Psoas muscle (tissue), 8 donors: ENCODE data around the gene UQCR10. TPM values are rescaled to one million over a fixed set of nuclear protein-coding genes. Genes with fewer than 3 reads are reported as not detected.

Experiments
- ATAC-seq, 4 donors: fragments of 200-7000 bp; cut with Tn5 transposase; one replicate each; pipeline ENCODE4 v1.9.1; 2020; ENCODE audit warnings: moderate library complexity in 3 of 4, mild to moderate bottlenecking in 2 of 4
- DNase-seq, 2 donors: peaks; one replicate each; pipeline ENCODE4 v3.0.0-alpha.2; 2020
- H3K27ac ChIP-seq: fragments of 200-600 bp; one replicate; pipeline ENCODE4 v1.8.0; 2022
- H3K27me3 ChIP-seq, 3 donors: fragments of 200-600 bp in 1 of 3; one replicate each; pipeline versions ENCODE4 v1.6.1 to v1.8.0; 2013 to 2022; ENCODE audit warnings: low read length in 2 of 3, mild to moderate bottlenecking in 2 of 3, moderate library complexity in 1 of 3; ENCODE audit not compliant: insufficient read depth in 3 of 3
- H3K36me3 ChIP-seq, 2 donors: fragments of 200-600 bp in 1 of 2; one replicate each; pipeline versions ENCODE4 v1.6.1 to v1.8.0; 2013 to 2022; ENCODE audit warnings: low read depth in 1 of 2, mild to moderate bottlenecking in 1 of 2, moderate library complexity in 1 of 2; ENCODE audit not compliant: insufficient read depth in 1 of 2
- H3K4me1 ChIP-seq: fragments of 200-600 bp; one replicate; pipeline ENCODE4 v1.8.0; 2022
- H3K4me3 ChIP-seq: fragments of 200-600 bp; one replicate; pipeline ENCODE4 v1.8.0; 2022; ENCODE audit warnings: mild to moderate bottlenecking
- H3K9me3 ChIP-seq: fragments of 200-600 bp; one replicate; pipeline ENCODE4 v1.8.0; 2022
- WGBS, 3 donors: extraction: QIAGEN DNeasy Blood & Tissue Kit; methylation state at CpG; one replicate each; pipeline versions ENCODE4 v1.1.6 to v1.1.7; 2013; 5-methylcytosine and 5-hydroxymethylcytosine counted together
- intact Hi-C, 2 donors: fragments of 100-400 bp; cut with DNase I; formaldehyde crosslinking; loops; one replicate each; pipeline versions ENCODE4 v1.11.0 to v1.14.2; 2022
- polyA plus RNA-seq, 3 donors: library from polyadenylated mRNA; stranded (reverse); fragments of 200-250 nt; gene quantifications; one replicate each; pipeline ENCODE4 v1.2.3, GENCODE V29; 2013
- total RNA-seq, 4 donors: library from RNA; stranded (reverse); fragmentation: NEBNext Ultra II Directional in 2 of 4; extraction: Animal tissue kit (Norgen Biotek cat#: 25700) in 2 of 4; gene quantifications; one replicate each; pipeline versions ENCODE4 v1.2.1 to v1.2.4, GENCODE V29; 2021 to 2023
- TF ChIP-seq, protein P1 (sequence below): fragments of 200-600 bp; IDR thresholded peaks from one replicate; pipeline ENCODE4 v1.8.0; 2022; ENCODE audit warnings: antibody characterized with exemption
- donor health status: healthy with polysubstance abuse.
- donor health status: DM: no; HTN: no; CAD: no; lungs with moderate emphysema.
- donor health status: Bipolar disorder and iron deficiency.
- donor health status: healthy.
- donor health status: DM: yes; HTN: yes; CAD: no.
- donor health status: DM: no; HTN: no; CAD: no.
- donor health status: DM: no; HTN: no; CAD: no.
- donor health status: DM: yes; HTN: yes; CAD: no.

UQCR10 gene
- total and polyA plus RNA-seq, 7 donors, result 247 to 533 (median 411) TPM

DNA sequence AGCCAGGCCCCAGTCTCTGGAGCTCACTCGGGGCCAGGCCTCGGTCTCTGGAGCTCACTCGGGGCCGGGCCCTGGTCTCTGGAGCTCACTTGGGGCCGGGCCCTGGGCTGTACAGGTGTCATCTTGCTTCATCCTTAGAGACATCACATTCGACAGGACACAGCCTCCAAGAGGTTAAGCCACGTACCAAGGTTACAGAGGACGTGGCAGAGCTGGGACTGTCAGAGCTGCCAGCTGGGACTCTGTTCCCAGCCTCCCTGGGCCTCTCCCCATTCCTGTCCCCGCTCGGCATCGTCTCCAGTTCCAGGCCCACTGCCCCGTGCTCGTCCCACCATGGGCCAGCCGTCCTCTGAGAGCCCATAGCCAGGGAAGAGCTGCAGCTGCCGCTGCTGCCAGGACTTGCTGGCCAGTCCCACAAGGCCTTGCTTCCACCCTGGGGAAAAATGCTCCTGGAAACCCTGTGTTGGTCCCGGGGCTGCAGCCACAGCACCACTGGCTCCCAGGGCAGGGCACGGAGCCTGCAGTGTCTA is 27.8 kb upstream of the UQCR10 start:
- Histone ChIP-seq H3K27ac (no peak overlapping the region), H3K36me3 (peaks cover 0 to 57% of the 10 kb centered on the region in 2 donors), H3K27me3 (no peaks in the 10 kb centered on the region), H3K9me3 (no peaks in the 10 kb centered on the region), H3K4me1 (peaks cover 4% of the 10 kb centered on the region), H3K4me3 (no peak overlapping the region)
- TF ChIP-seq, protein P1, sequence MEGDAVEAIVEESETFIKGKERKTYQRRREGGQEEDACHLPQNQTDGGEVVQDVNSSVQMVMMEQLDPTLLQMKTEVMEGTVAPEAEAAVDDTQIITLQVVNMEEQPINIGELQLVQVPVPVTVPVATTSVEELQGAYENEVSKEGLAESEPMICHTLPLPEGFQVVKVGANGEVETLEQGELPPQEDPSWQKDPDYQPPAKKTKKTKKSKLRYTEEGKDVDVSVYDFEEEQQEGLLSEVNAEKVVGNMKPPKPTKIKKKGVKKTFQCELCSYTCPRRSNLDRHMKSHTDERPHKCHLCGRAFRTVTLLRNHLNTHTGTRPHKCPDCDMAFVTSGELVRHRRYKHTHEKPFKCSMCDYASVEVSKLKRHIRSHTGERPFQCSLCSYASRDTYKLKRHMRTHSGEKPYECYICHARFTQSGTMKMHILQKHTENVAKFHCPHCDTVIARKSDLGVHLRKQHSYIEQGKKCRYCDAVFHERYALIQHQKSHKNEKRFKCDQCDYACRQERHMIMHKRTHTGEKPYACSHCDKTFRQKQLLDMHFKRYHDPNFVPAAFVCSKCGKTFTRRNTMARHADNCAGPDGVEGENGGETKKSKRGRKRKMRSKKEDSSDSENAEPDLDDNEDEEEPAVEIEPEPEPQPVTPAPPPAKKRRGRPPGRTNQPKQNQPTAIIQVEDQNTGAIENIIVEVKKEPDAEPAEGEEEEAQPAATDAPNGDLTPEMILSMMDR, result no peak
- 85 to 89% (median 86%) methylated on average over 17 of the region's 17 CpGs for WGBS, 3 donors
- intact Hi-C loops, result no loop called here
- DNase-seq, result no peak
- ATAC-seq, result no peak

DNA sequence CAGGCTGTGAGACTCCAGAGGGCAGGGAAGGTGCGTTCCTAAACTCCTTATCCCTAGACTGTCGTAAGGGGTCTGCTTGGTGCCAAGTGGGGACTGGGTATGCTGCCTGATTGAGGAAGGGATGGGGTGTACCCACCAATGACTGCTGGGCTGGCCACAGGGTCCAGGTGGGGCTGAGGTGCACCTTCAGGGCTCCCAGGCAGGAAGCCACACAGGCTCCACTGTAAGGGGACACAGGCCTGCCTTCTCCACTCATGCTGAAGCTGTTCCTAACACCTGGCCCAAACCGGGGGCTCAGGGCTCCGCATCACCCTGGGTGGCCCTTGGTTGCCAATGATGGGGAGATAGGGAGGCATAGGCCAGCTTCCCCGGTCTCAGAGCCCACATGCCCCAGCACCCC is 27.0 kb upstream of the UQCR10 start:
- Histone ChIP-seq H3K9me3 (no peaks in the 10 kb centered on the region), H3K27me3 (no peaks in the 10 kb centered on the region), H3K4me3 (no peak overlapping the region), H3K4me1 (peaks cover 9% of the 10 kb centered on the region), H3K27ac (no peak overlapping the region), H3K36me3 (peaks cover 0 to 55% of the 10 kb centered on the region in 2 donors)
- DNase-seq (no peak), ATAC-seq (no peak)
- TF ChIP-seq, protein P1, result no peak
- 91 to 95% (median 93%) methylated on average over 5 of the region's 5 CpGs for WGBS, 3 donors
- intact Hi-C loops, result no loop called here

DNA sequence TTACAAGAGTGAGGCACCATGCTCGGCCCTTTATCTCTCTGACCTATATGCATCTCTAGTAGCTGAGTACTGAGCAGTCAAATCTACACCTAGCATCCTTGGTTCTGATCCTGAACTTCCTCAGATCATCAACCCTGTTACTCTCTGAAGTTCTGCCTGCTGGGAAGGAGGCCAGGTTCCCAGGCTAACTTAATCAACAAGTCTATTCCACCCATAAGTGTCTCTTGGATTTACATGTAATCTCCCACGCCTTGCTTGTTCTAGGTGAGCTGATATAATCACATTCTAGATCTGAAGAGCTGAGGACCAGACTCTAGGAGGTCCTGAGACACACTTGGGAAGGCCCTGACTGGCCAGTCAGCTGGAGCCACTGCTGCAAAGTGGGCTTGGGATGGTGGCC is 25.2 kb upstream of the UQCR10 start:
- no peak overlapping the region for H3K27ac ChIP-seq
- H3K4me1 ChIP-seq, result peaks cover 11% of the 10 kb centered on the region
- TF ChIP-seq, protein P1, result no peak
- peaks cover 0 to 59% of the 10 kb centered on the region in 2 donors for H3K36me3 ChIP-seq
- intact Hi-C loops, result no loop called here
- H3K9me3 ChIP-seq, result no peaks in the 10 kb centered on the region
- DNase-seq (no peak), ATAC-seq (no peak)
- no peak overlapping the region for H3K4me3 ChIP-seq
- 87 to 98% (median 94%) methylated on average over 2 of the region's 2 CpGs for WGBS, 3 donors
- H3K27me3 ChIP-seq, result no peaks in the 10 kb centered on the region

DNA sequence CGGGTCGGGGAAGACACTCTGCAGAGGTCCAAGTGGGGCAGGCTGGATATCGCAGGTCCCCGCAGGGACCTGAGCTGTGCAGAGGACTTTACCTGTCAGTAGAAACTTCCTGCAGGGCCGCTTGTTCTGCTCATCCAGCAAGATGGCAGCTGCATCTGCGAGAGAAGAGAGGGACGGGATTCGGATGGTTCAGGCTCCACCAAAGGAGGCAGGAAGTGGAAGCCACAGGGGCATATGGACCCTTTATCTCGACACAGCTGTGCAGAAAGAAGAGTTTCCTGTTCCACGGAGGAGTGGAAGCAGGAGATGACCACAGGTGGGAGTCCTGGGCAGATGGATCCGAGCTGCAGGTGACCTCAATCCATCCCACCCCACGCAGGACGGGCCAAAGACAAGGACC is 24.8 kb upstream of the UQCR10 start:
- H3K9me3 ChIP-seq, result no peaks in the 10 kb centered on the region
- TF ChIP-seq, protein P1, result no peak
- peaks cover 11% of the 10 kb centered on the region for H3K4me1 ChIP-seq
- H3K27me3 ChIP-seq, result no peaks in the 10 kb centered on the region
- DNase-seq (no peak), ATAC-seq (no peak)
- no peak overlapping the region for H3K27ac ChIP-seq
- 80 to 84% (median 83%) methylated on average over 13 of the region's 13 CpGs for WGBS, 3 donors
- H3K4me3 ChIP-seq, result no peak overlapping the region
- peaks cover 0 to 63% of the 10 kb centered on the region in 2 donors for H3K36me3 ChIP-seq
- intact Hi-C loops, result no loop called here

DNA sequence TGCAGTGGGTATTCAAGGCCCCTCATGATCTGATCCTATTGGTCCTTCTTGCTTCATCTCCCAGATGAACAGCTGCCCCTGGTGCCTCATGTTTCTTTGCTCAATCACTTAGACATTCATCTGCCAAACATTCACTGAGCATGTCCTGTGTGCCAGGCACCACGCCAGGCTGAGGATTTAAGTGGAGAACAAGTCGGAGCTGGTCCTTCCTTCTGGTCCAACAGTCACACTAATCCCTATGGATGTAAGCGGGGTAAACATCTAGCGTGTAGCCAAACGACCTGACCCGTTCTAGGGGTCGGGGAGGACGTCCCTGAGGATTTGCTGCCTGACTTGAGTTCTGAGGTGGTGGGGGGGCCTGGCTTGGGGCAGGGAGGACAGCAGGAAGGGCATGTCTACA is 22.3 kb upstream of the UQCR10 start:
- peak; percentile 84 to 94 for DNase-seq
- intact Hi-C loops, result no loop called here
- 18 to 22% (median 19%) methylated on average over 8 of the region's 8 CpGs for WGBS, 3 donors
- Histone ChIP-seq H3K9me3 (no peaks in the 10 kb centered on the region), H3K4me1 (peaks cover 11% of the 10 kb centered on the region), H3K4me3 (no peak overlapping the region), H3K27me3 (no peaks in the 10 kb centered on the region), H3K36me3 (peaks cover 0 to 71% of the 10 kb centered on the region in 2 donors), H3K27ac (peak overlapping the region; percentile 76)
- TF ChIP-seq, protein P1, result no peak
- peak; percentile 91 to 97 (median 96) for ATAC-seq
